A673 (cell line): ENCODE data around the gene MCCD1. TPM values are rescaled to one million over a fixed set of nuclear protein-coding genes. Genes with fewer than 3 reads are reported as not detected.

ENCODE experiments used
- BruUV-seq: library from RNA; stranded (reverse); fragments of 400-500 nt; replicated peaks from 2 replicates; lab custom pipeline; 2021; lab: Mats Ljungman, UMichigan
- CTCF ChIA-PET: fragments of 300-600 bp; sonication (Branson Sonifier 250); formaldehyde crosslinking; loops from one replicate; lab custom pipeline; 2022; ENCODE audit warnings: antibody characterized with exemption; lab: Charles Lee
- POLR2A ChIA-PET: fragments of 300-600 bp; sonication (Branson Sonifier 250); formaldehyde crosslinking; loops from one replicate; lab custom pipeline; 2022; ENCODE audit warnings: antibody characterized with exemption; ENCODE audit not compliant: low non-redundant PET; lab: Charles Lee
- DNase-seq: peaks from one replicate; pipeline ENCODE4 v3.0.0-alpha.2; 2015; ENCODE audit warnings: low spot score
- H3K27ac ChIP-seq: fragments of 200-600 bp; sonication (generic); 2 replicates; pipeline ENCODE4 v1.5.1; 2016; ENCODE audit warnings: mixed run types, low read depth, mild to moderate bottlenecking, mixed read lengths, antibody characterized with exemption, low read length; ENCODE audit not compliant: poor library complexity, severe bottlenecking
- H3K27me3 ChIP-seq: fragments of 200-600 bp; sonication (generic); replicated peaks from 2 replicates; pipeline ENCODE4 v1.6.1; 2017; ENCODE audit warnings: mixed run types, low read depth, mild to moderate bottlenecking, mixed read lengths, antibody characterized with exemption, low read length; ENCODE audit not compliant: insufficient read depth, poor library complexity
- H3K36me3 ChIP-seq: fragments of 200-600 bp; sonication (generic); 2 replicates; pipeline ENCODE4 v1.6.1; 2016; ENCODE audit warnings: mixed run types, mild to moderate bottlenecking, mixed read lengths, antibody characterized with exemption, low read length; ENCODE audit not compliant: insufficient read depth, poor library complexity, severe bottlenecking
- H3K4me1 ChIP-seq: fragments of 200-600 bp; sonication (generic); 2 replicates; pipeline ENCODE4 v1.6.1; 2017; ENCODE audit warnings: mixed run types, mild to moderate bottlenecking, mixed read lengths, antibody characterized with exemption, low read length; ENCODE audit not compliant: insufficient read depth, poor library complexity, severe bottlenecking
- H3K4me3 ChIP-seq: fragments of 200-600 bp; sonication (generic); 2 replicates; pipeline ENCODE4 v1.5.1; 2016; ENCODE audit warnings: low read depth, mixed run types, mild to moderate bottlenecking, mixed read lengths, low read length; ENCODE audit not compliant: poor library complexity, severe bottlenecking
- H3K9me3 ChIP-seq: fragments of 200-600 bp; sonication (generic); 2 replicates; pipeline ENCODE4 v1.6.1; 2016; ENCODE audit warnings: mixed run types, low read depth, mild to moderate bottlenecking, mixed read lengths, antibody characterized with exemption, low read length; ENCODE audit not compliant: poor library complexity, severe bottlenecking
- EZH2 ChIP-seq: fragments of 200-600 bp; sonication (generic); IDR thresholded peaks from 2 replicates; pipeline ENCODE4 v1.6.1; 2017; ENCODE audit warnings: borderline replicate concordance, low read depth, mild to moderate bottlenecking, mixed read lengths, antibody characterized with exemption, low read length; ENCODE audit not compliant: poor library complexity, severe bottlenecking
- intact Hi-C: fragments of 100-400 bp; cut with micrococcal nuclease; formaldehyde crosslinking; loops from one replicate; pipeline ENCODE4 v1.10.0; 2022; ENCODE audit not compliant: unreplicated experiment
- total RNA-seq: library from RNA; stranded (reverse); gene quantifications from 2 replicates; pipeline ENCODE4 v1.2.3, GENCODE V29; 2021
- TF ChIP-seq, protein P1 (sequence below): fragments of 300-800, 200-600 bp; sonication (generic); conservative IDR thresholded peaks from 2 replicates; pipeline ENCODE4 v1.5.1; 2017; ENCODE audit warnings: low read depth, mild to moderate bottlenecking, antibody characterized with exemption, low read length, moderate library complexity, mixed read lengths

Gene MCCD1
- total RNA-seq, 1 experiment from 2014 or later = not detected

DNA sequence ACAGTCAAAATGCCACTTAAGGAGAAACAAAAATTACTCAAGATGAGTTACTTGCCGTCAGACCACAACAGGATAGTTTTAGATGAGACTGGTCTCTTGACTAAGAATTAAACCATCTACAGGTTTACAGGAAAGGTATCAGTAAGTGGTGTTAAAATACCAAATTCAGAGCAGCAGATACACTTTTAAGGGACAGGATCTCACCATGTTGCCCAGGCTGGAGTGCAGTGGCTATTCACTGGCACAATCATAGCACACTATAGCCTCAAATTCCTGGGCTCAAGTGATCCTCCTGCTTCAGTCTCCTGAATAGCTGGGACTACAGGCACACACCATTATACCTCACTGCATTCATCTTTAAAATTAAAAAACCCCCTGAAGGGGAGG is 4.7 kb downstream of the MCCD1 start:
- TF ChIP-seq, protein P1, sequence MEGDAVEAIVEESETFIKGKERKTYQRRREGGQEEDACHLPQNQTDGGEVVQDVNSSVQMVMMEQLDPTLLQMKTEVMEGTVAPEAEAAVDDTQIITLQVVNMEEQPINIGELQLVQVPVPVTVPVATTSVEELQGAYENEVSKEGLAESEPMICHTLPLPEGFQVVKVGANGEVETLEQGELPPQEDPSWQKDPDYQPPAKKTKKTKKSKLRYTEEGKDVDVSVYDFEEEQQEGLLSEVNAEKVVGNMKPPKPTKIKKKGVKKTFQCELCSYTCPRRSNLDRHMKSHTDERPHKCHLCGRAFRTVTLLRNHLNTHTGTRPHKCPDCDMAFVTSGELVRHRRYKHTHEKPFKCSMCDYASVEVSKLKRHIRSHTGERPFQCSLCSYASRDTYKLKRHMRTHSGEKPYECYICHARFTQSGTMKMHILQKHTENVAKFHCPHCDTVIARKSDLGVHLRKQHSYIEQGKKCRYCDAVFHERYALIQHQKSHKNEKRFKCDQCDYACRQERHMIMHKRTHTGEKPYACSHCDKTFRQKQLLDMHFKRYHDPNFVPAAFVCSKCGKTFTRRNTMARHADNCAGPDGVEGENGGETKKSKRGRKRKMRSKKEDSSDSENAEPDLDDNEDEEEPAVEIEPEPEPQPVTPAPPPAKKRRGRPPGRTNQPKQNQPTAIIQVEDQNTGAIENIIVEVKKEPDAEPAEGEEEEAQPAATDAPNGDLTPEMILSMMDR = no peak
- TF ChIP-seq EZH2 = no peak
- intact Hi-C loops = no loop called here
- CTCF ChIA-PET = no interaction called here
- POLR2A ChIA-PET = no interaction called here
- no peaks in the 10 kb centered on the region for H3K4me1 ChIP-seq
- H3K9me3 ChIP-seq = no peaks in the 10 kb centered on the region
- H3K4me3 ChIP-seq = no peak overlapping the region
- DNase-seq = no peak
- no peaks in the 10 kb centered on the region for H3K27me3 ChIP-seq
- no TSS peak for BruUV-seq
- H3K27ac ChIP-seq = no peak overlapping the region
- peaks cover 87% of the 10 kb centered on the region for H3K36me3 ChIP-seq

DNA sequence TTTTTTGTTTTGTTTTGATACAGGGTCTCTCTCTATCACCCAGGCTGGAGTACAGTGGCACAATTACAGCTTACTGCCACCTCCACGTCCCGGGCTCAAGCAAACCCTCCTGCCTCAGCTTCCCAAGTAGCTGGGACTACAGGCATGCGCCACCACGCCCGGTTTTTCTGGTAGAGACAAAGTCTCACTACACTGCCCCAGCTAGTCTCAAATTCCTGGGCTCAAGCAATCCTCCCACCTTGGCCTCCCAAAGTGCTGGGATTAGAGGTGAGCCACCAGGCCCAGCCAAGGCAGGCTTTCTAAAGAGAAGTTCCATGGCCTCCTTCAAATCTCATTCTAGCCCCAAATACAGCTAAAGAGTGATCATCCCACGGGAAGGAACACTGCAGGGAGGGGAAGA is 5.2 kb downstream of the MCCD1 start:
- BruUV-seq = TSS peak; percentile 1
- ChIA-PET CTCF (no interaction called here), POLR2A (interaction anchor here (0.6 kb wide), 1 partner anchor 323 kb away, joined by 5 read pairs; no protein-coding TSS in a partner anchor)

DNA sequence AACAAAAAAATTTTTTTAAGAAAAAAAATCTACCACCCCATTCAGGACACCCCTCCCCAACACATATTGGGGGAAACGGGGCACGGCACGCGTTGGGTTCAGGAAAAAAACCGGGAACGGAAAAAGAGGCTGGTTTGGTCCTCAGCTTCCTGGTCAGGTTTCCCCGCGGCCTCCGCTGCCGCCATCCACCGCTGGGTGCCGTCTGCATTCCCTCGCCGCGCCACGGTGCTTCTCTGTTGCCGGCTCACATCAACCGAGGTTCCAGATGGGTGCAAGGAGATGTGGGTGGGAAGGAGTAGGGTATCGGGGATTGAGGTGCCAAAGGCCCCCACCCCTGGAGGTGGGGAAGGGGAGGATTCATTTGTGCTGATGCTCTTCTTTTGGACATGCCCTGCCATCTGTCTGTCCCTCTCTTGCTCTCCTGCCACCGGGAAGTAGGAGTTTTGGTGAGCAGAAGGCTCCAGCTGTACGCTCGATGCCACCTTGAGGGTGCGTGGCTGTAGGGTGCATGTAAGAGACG is 5.8 kb downstream of the MCCD1 start:
- Histone ChIP-seq H3K9me3 (no peaks in the 10 kb centered on the region), H3K36me3 (peaks cover 98% of the 10 kb centered on the region), H3K27me3 (no peaks in the 10 kb centered on the region), H3K4me1 (peaks cover 7% of the 10 kb centered on the region), H3K4me3 (no peak overlapping the region), H3K27ac (no peak overlapping the region)
- POLR2A ChIA-PET = interaction anchor here (0.7 kb wide), 1 partner anchor 86 kb away, joined by 3 read pairs; no protein-coding TSS in a partner anchor
- TF ChIP-seq, protein P1 = no peak
- no peak for TF ChIP-seq EZH2
- intact Hi-C loops = no loop called here
- no TSS peak for BruUV-seq
- DNase-seq = no peak
- CTCF ChIA-PET = no interaction called here

More for the DNA sequence above, 5.2 kb downstream of the MCCD1 start:
- intact Hi-C loops = no loop called here
- no peaks in the 10 kb centered on the region for H3K27me3 ChIP-seq
- peaks cover 92% of the 10 kb centered on the region for H3K36me3 ChIP-seq
- no peak for DNase-seq
- H3K27ac ChIP-seq = no peak overlapping the region
- TF ChIP-seq, protein P1 = no peak
- no peak for TF ChIP-seq EZH2
- H3K4me3 ChIP-seq = no peak overlapping the region
- H3K9me3 ChIP-seq = no peaks in the 10 kb centered on the region
- peaks cover 2% of the 10 kb centered on the region for H3K4me1 ChIP-seq
